HPDE6-E6E7 (cell line): ENCODE data around the gene ZBTB20.

Experiments used
- DNase-seq: peaks from one replicate; pipeline ENCODE4 v3.0.0; 2011; ENCODE audit warnings: missing footprints; ENCODE audit errors: extremely low spot score

The ZBTB20 gene

GRCh38 chr3:114294940-114295480 is 852.1 kb downstream of the ZBTB20 start:
- DNase-seq = no peak

GRCh38 chr3:114293838-114294535 is 853.1 kb downstream of the ZBTB20 start, which contains the start of gene TIGIT:
TSS of gene TIGIT (plus strand) at chr3:114294028. CDS start at chr3:114294062, 34 bp downstream.
- DNase-seq = no peak

GRCh38 chr3:114290911-114291901 is 855.9 kb downstream of the ZBTB20 start:
- DNase-seq = peak; percentile 41

GRCh38 chr3:114286266-114286665 is 860.8 kb downstream of the ZBTB20 start:
- DNase-seq = no peak

GRCh38 chr3:114285648-114286230 is 861.3 kb downstream of the ZBTB20 start:
- no peak for DNase-seq

GRCh38 chr3:114284644-114285043 is 862.4 kb downstream of the ZBTB20 start:
- DNase-seq = no peak
